Testis (tissue), 2 donors: ENCODE measurements around the gene SMC1B.

Experiments used
- POLR2A ChIP-seq: fragments of 450-650 bp; IDR thresholded peaks from one replicate; pipeline ENCODE4 v1.6.1; 2017; ENCODE audit warnings: antibody characterized with exemption, mild to moderate bottlenecking, moderate library complexity
- TF ChIP-seq, protein P1 (sequence below), 3 experiments: fragments of 450-650 bp in 2 of 3; fragments of 200-600 bp in 1 of 3; sonication (generic) in 1 of 3; IDR thresholded peaks; one replicate each; pipeline ENCODE4 v1.5.1; 2016 to 2019; ENCODE audit warnings: antibody characterized with exemption in 3 of 3, mild to moderate bottlenecking in 2 of 3, moderate library complexity in 1 of 3

- TF ChIP-seq, protein P1, sequence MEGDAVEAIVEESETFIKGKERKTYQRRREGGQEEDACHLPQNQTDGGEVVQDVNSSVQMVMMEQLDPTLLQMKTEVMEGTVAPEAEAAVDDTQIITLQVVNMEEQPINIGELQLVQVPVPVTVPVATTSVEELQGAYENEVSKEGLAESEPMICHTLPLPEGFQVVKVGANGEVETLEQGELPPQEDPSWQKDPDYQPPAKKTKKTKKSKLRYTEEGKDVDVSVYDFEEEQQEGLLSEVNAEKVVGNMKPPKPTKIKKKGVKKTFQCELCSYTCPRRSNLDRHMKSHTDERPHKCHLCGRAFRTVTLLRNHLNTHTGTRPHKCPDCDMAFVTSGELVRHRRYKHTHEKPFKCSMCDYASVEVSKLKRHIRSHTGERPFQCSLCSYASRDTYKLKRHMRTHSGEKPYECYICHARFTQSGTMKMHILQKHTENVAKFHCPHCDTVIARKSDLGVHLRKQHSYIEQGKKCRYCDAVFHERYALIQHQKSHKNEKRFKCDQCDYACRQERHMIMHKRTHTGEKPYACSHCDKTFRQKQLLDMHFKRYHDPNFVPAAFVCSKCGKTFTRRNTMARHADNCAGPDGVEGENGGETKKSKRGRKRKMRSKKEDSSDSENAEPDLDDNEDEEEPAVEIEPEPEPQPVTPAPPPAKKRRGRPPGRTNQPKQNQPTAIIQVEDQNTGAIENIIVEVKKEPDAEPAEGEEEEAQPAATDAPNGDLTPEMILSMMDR (IDR thresholded peaks at IDR 0.05): no peak
- no peak for TF ChIP-seq POLR2A
Measured at GRCh38 chr22:45450101-45450785, 36.8 kb upstream of the SMC1B start.
